GM19324 (cell line): ENCODE data around the gene GRM8.

Source experiments
- ATAC-seq: cut with Tn5 transposase; IDR thresholded peaks from one replicate; pipeline ENCODE4 v1.9.1; 2021; ENCODE audit warnings: mild to moderate bottlenecking, moderate library complexity; ENCODE audit not compliant: unreplicated experiment, low FRiP score

Gene GRM8

DNA sequence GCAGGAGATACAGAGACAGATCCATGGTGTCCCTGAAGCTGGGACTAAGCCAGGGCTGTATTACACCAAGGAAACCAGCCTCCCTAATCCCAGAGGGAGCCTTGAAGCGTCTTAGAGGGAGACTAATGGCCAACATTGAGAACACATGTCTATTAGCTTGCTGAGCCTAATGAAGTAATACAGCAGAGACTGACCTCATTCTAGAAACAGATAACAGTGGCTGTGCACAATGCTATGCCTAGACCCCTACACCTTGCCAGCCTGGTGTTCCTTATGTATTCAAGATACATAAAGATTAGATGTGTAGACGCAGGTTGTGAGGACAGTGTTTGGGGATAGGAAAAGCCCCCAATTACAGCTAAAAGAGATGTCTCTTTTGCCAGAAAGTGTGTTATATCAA lies 19.1 kb downstream of the GRM8 start:
- no peak for ATAC-seq

DNA sequence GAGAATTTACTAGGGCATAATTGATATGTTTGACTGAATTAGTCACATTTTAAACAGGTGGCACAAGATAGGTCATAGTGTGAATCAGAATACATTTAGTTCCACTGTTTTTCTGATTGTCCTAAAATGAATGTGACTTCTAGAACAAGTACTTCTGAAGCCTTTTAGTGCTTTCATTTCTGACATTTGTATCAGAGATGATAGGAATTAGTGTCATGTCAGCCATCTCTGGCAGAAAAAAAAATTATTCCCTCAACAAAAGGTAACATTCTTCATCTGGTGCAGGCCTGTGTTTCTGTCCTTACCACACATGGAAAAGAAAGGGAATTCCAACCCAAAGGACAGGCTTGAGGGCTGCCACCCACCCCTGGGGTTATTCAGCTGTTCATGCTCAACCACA lies 21.3 kb downstream of the GRM8 start:
- no peak for ATAC-seq

DNA sequence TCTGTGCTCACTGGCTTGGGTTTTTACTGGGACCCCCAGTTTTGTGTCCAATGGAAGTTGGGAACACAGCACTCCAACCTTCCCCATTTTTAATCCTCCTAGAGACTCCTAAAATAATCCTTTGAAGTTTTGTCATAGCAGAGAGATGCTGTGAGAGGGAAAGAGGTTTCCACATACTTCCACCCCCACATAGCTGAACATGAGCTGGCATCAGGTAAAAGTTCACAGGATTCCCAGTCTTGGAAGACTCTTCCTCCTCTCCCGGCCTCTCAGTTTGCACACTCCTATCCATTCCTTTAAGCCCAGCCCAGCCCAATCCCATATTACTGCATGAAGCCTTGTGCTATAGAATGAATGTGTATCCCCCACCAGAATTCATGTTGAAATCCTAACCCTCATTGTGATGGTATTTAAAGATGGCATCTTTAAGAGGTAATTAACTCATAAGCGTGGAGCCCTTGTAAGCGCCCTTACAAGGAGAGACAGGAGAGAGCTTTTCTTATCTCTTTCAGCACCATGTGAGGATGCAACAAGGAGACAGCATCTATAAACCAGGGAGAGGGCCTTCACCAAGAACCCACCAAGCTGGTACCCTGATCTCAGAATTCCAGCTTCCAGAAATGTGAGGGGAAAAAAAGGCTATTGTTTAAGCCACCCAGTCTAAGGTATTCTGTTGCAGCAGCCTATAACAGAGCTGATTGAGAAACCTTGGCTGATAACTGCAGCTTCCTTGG lies 22.4 kb downstream of the GRM8 start:
- ATAC-seq = no peak

DNA sequence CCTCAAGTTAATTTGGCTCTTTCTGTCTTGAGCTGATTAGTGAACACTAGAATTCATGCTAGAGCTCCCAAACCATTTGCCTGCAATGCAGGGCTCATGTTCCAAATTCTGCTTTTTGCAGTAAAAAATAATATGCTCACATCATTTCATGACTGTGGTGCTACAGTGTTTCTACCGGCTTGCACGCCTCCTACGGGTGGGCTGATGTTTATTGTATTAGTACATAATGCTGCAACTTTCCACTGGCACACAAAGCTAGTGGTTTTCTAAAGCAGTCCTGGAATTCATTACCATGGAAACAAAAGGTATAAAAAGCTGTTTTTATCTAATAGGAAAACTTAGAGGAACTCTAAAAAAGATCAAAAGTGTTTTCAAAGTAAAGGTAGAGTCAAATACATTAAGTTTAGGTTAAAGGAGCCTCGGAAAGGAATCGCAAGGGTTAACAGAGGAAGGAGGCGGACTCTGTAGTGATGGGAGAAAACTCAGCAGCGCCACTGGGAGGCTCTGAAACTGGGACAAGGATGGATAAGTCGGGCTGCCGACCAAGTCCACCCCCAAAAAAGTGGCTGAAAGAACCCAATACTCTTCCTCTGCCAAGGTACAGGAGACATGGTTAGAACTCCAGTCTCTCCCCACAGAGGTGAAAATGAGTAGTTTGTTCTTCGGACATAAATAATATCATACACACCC lies 25.9 kb downstream of the GRM8 start:
- no peak for ATAC-seq

DNA sequence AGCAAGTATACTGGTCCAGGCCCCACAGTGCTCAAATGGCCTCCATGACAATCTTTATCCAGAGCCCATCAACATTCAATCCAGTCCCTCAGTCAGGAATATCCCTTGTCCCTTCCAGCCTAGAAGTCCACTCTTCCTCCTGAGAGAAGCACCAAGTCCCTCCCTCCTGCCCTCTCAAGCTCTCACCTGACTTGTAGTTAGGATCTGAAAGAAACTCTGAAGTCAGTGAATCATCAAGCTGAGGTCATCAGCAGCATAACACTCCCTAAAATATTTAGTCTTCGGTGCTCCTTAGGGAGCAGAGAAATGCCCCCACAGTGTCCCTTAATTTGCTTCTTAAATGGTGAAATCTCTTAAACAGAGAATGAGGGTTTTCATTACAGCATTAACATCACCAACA lies 31.0 kb downstream of the GRM8 start:
- no peak for ATAC-seq

DNA sequence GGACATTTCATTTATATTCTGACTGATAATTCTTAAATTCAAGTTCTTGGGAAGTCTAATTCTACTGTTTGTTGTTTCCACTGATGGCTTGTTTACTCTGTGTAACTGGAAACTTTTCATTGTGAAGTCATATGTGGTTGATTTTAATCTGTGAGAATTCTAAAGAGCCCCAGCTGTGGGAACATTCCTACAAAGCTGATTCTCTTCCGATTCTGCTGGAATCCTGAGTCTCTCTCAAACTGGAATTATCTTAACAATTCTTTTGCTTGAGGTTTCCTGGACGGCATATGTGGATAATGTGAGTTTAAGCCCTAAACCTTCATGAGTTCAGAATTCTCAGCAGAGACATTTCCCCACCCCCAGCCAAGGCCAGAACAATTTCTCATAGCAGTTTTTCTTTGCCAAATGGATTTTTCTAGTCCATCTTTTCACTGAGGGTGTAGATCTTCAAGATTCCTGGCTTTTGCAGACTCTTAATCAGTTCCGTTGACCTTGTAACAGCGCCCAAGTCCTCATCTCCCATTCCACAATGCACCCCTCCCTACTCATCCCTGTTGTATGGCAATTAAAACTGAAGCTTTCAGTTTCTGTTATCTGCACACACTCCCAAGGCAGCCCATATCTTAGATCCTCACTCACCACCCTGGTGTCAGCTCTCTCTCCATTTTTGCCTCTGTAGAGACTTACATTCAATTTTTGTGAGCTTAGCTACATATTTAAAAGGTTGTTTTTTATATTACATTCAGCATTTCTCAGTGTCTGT lies 37.6 kb downstream of the GRM8 start:
- no peak for ATAC-seq

- ATAC-seq = no peak
Measured at GRCh38 chr7:127209886-127210285, 42.9 kb downstream of the GRM8 start.

DNA sequence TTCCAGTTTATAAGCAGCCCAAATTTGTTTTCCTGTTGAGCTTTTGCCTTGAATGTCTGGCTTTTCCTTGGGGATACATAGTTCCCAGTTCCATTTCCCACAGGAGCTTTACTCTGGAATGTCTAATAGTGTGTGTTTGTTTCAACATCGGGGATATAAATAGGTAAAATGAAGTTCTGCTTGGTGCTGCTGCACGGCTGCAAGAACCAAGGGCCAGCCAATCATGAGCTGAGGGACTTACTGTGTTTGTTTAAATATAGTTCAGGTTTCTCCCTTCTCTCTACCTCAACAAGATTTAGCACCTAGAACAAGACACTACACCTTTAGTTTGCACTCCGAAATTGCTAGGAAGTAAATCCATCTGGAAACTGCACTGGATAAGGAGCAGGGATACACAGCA lies 43.9 kb downstream of the GRM8 start:
- ATAC-seq = no peak

DNA sequence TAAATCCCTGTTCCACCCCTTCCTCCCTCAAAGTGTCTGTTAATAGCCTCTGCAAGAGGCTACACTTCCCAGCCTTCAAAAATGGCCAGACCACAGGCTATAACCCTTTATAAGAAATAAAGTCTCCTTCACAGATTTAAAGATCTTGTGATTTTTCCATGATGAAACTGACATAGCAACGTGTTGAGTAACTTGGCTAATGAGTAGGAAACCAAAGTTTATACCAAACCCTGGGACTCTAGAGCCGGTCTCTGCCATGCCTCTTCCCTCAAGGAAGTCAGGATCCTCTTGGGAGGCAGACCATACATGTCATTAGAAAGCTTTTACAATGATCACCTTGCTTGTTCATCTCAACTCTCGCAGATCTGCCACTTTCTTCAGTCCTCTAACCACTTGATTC lies 44.4 kb downstream of the GRM8 start:
- ATAC-seq = no peak

DNA sequence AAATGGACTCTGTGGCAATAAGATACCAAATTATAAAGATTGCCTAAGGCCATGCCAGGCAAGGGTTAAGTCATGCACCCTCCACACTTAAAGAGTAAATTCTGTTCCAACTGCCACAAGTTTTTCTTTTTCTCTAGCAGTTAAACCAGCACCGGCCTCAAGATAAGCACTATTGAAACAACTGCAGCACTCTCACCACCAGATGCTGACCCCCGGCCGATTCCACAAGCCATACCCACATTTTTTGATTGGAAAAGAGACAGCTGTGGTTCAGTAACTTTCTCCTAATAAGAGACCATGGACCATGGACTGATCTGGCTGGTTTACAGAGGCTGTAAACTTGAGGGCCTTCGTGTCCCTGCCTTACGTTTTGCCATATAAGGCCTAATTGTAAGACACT lies 44.9 kb downstream of the GRM8 start:
- ATAC-seq = no peak

- no peak for ATAC-seq
Measured at GRCh38 chr7:127207230-127207629, 45.5 kb downstream of the GRM8 start.

DNA sequence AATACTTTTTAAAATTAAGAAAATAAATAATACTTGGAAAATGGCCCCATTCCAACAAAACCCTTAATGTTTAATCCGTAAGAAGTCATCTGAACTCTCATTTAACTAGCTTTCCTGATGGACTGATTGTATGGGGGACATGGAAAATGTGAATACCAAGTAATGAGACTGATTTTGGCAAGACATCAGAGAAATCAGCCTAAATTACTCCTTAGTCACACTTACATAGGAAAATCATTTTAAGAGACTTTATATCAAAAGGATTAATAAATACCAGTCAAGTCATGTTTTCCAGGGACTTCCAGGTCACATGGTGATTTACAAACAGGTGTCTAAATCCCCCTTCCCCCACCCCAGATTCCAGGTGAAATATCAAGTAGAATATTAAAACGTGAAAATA lies 58.2 kb downstream of the GRM8 start:
- ATAC-seq = no peak

GRCh38 chr7:127189886-127190285 lies 62.9 kb downstream of the GRM8 start:
- ATAC-seq = no peak

- no peak for ATAC-seq
Measured at GRCh38 chr7:127189074-127189473, 63.7 kb downstream of the GRM8 start.

GRCh38 chr7:127187740-127188139 lies 65.0 kb downstream of the GRM8 start:
- no peak for ATAC-seq

DNA sequence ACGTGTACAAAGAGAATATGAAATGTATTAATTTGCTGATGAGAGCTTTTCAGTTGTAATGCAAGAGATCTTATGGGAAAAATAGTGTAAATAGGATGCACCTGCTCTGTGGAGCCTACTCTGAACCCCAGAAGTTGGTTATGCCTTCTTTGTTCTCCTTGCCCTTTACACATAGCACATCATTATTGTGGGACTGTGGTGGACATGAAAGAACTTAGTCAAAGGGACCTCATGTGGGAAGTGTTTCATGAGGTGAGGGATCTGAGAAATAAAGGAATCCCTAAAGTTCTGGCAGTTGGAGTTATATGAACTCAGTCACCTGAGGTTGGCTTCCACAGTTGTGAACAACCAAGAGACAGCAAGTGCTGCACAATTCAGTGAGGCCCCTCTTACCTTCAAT lies 66.1 kb downstream of the GRM8 start:
- ATAC-seq = no peak

DNA sequence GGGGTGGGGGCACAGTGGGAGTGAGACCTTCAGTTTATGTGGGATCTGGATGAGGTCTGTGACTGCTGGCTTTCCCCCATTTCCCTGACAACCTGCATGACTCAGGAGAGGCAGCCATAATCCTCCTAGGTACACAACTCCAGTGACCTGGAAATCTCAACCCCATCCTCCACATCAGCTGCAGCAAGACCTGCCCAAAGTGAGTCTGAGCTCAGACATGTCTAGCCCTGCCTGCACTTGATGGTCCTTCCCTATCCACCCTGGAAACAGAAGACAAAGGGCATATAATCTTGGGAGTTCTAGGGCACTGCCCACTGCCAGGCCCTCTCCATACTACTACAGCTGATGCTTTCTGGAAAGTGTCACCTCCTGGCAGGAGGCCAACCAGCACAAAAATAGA lies 75.6 kb downstream of the GRM8 start:
- ATAC-seq = no peak

- no peak for ATAC-seq
Measured at GRCh38 chr7:127162366-127162765, 90.4 kb downstream of the GRM8 start.

DNA sequence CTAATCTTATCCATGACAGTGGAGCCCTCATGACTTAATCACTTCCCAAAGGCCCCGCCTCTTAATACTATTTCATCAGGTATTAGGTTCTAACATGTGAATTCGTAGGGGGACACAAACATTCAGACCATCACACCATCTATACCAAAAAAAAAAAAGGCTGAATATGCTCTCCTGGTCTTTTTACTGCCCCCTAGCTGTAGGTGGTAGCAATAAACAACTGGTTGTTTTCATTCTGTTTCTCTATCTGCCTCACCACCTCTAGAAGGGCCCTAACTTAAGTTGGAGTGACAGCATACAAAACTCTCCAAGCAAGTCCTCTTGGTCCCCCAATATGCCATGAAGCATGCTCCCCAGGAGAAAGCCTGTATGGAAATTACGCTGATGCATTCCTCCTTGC lies 94.1 kb downstream of the GRM8 start:
- no peak for ATAC-seq

DNA sequence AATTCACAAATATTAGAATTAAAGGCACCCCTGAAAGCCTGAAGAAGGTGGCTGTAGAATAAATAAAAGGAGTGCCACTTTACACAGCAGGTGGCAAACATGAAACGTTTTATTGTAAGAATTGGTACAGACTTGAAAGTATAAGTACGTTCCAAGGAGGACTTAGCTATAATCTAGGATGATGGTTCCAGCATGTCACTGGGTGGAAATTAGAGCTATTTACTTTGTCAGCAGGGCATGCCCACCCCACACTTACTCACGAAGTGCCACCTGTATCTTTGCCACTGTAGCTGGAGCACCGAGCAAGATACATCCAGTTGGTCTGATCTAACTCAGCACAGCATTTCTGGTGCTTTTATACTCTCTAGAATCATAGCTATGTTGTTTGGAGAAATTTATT lies 97.8 kb downstream of the GRM8 start:
- no peak for ATAC-seq

- ATAC-seq = no peak
Measured at GRCh38 chr7:127154101-127154500, 98.6 kb downstream of the GRM8 start.

GRCh38 chr7:127153315-127153714 lies 99.4 kb downstream of the GRM8 start:
- no peak for ATAC-seq
